SIG-M5 treated with dmso at 0.1 percent for 504 hours (cell line): ENCODE data around the gene SLC12A8.

ENCODE experiments used
- DNase-seq: peaks from one replicate; lab custom pipeline; 2025; ENCODE audit not compliant: unreplicated experiment; lab: John Stamatoyannopoulos, UW

Gene SLC12A8

GRCh38 chr3:125140818-125141595 is 71.5 kb downstream of the SLC12A8 start:
- DNase-seq, result no peak

GRCh38 chr3:125140011-125140817 is 72.3 kb downstream of the SLC12A8 start:
- DNase-seq, result no peak

- no peak for DNase-seq
Observed at GRCh38 chr3:125139386-125139785, 73.2 kb downstream of the SLC12A8 start.

GRCh38 chr3:125137358-125138033 is 75.1 kb downstream of the SLC12A8 start:
- DNase-seq, result no peak

GRCh38 chr3:125136966-125137357 is 75.6 kb downstream of the SLC12A8 start:
- DNase-seq, result no peak

GRCh38 chr3:125136515-125136914 is 76.0 kb downstream of the SLC12A8 start:
- no peak for DNase-seq

GRCh38 chr3:125134952-125135351 is 77.6 kb downstream of the SLC12A8 start:
- no peak for DNase-seq

GRCh38 chr3:125132815-125133214 is 79.7 kb downstream of the SLC12A8 start:
- peak; percentile 65 for DNase-seq

GRCh38 chr3:125129512-125129997 is 83.0 kb downstream of the SLC12A8 start:
- peak; percentile 83 for DNase-seq

- peak; percentile 45 for DNase-seq
Observed at GRCh38 chr3:125128861-125129501, 83.6 kb downstream of the SLC12A8 start.

GRCh38 chr3:125126323-125126722 is 86.2 kb downstream of the SLC12A8 start:
- DNase-seq, result no peak

GRCh38 chr3:125125821-125126245 is 86.7 kb downstream of the SLC12A8 start:
- DNase-seq, result peak; percentile 70

- no peak for DNase-seq
Observed at GRCh38 chr3:125123451-125124305, 88.9 kb downstream of the SLC12A8 start.

GRCh38 chr3:125121246-125122010 is 91.1 kb downstream of the SLC12A8 start:
- DNase-seq, result no peak

- DNase-seq, result no peak
Observed at GRCh38 chr3:125120379-125121122, 92.0 kb downstream of the SLC12A8 start.

GRCh38 chr3:125119752-125120378 is 92.7 kb downstream of the SLC12A8 start:
- peak; percentile 40 for DNase-seq

GRCh38 chr3:125118600-125118999 is 93.9 kb downstream of the SLC12A8 start:
- DNase-seq, result no peak

GRCh38 chr3:125117631-125118191 is 94.8 kb downstream of the SLC12A8 start:
- DNase-seq, result no peak
